HepG2 (cell line): ENCODE data around the gene PASD1. TPM values are rescaled to one million over a fixed set of nuclear protein-coding genes. Genes with fewer than 3 reads are reported as not detected.

Experiments
- ATAC-seq: fragments of 200-7000 bp; cut with Tn5 transposase; 3 replicates; pipeline ENCODE4 v1.9.1; 2020; ENCODE audit warnings: mild to moderate bottlenecking, moderate library complexity
- BruUV-seq: library from RNA; stranded (reverse); fragments of 400-500 nt; replicated peaks from 2 replicates; lab custom pipeline; 2021; lab: Mats Ljungman, UMichigan
- CTCF ChIA-PET: fragments of 300-600 bp; formaldehyde crosslinking; extraction: SDS; loops from one replicate; lab custom pipeline; 2021; ENCODE audit warnings: low total read pairs, inconsistent platforms, low intra/inter-chr PET ratio; lab: Yijun Ruan, JAX
- POLR2A ChIA-PET: fragments of 350-600 bp; sonication (Branson Sonifier 250); formaldehyde crosslinking; loops from one replicate; lab custom pipeline; 2020; ENCODE audit warnings: antibody characterized with exemption, inconsistent platforms; lab: Yijun Ruan, JAX
- DNase-seq: peaks from one replicate; pipeline ENCODE4 v3.0.0-alpha.2; 2015; ENCODE audit warnings: low spot score
- FAIRE-seq: peaks from 3 replicates; lab custom pipeline; 2011; peaks lifted over from hg19 to GRCh38; lab: Jason Lieb, UNC
- H2AFZ ChIP-seq: one replicate; pipeline ENCODE4 v1.6.1; 2011; ENCODE audit warnings: low read length, inconsistent platforms
- H3K27ac ChIP-seq: fragments of 300-600 bp; 3 replicates; pipeline ENCODE4 v1.8.0; 2011; ENCODE audit warnings: mixed run types, mild to moderate bottlenecking, mixed read lengths, low read length, inconsistent platforms; ENCODE audit not compliant: insufficient read depth; ENCODE audit errors: extremely low read length
- H3K27me3 ChIP-seq, 2 experiments: fragments of 200-600 bp in 1 of 2; 2 replicates in 1 of 2; 3 replicates in 1 of 2; pipeline versions ENCODE4 v1.6.0 to v1.8.0; 2011; ENCODE audit warnings: low read length in 2 of 2, mild to moderate bottlenecking in 2 of 2, moderate library complexity in 2 of 2, inconsistent platforms in 1 of 2; ENCODE audit not compliant: insufficient read depth in 2 of 2, control insufficient read depth in 1 of 2
- H3K36me3 ChIP-seq, 2 experiments: fragments of 200-600 bp in 1 of 2; replicated peaks in 1 of 2; 2 replicates in 1 of 2; 3 replicates in 1 of 2; pipeline versions ENCODE4 v1.5.1 to v1.8.0; 2011; ENCODE audit warnings: low read length in 2 of 2, inconsistent platforms in 1 of 2; ENCODE audit not compliant: insufficient read depth in 2 of 2, control insufficient read depth in 1 of 2
- H3K4me1 ChIP-seq: 2 replicates; pipeline ENCODE4 v1.5.1; 2012; ENCODE audit warnings: low read length, inconsistent platforms; ENCODE audit not compliant: insufficient read depth
- H3K4me2 ChIP-seq: 2 replicates; pipeline ENCODE4 v1.6.0; 2011; ENCODE audit warnings: low read depth, low read length, inconsistent platforms
- H3K4me3 ChIP-seq, 3 experiments: fragments of 200-600 bp in 1 of 3; sonication (generic), shearing (Covaris generic) in 1 of 3; replicated peaks in 1 of 3; 2 replicates each; pipeline ENCODE4 v1.5.1; 2011 to 2016; ENCODE audit warnings: low read length in 3 of 3, inconsistent platforms in 2 of 3, low read depth in 2 of 3, mild to moderate bottlenecking in 2 of 3, control low read depth in 1 of 3, mixed read lengths in 1 of 3; ENCODE audit not compliant: insufficient read depth in 1 of 3
- H3K79me2 ChIP-seq: one replicate; pipeline ENCODE4 v1.6.1; 2011; ENCODE audit warnings: low read length, inconsistent platforms; ENCODE audit not compliant: insufficient read depth
- H3K9ac ChIP-seq: 2 replicates; pipeline ENCODE4 v1.6.0; 2011; ENCODE audit warnings: mild to moderate bottlenecking, low read depth, low read length, inconsistent platforms; ENCODE audit not compliant: insufficient read depth
- H3K9me3 ChIP-seq: 2 replicates; pipeline ENCODE4 v1.5.1; 2012; ENCODE audit warnings: mild to moderate bottlenecking, low read length
- H4K20me1 ChIP-seq: 2 replicates; pipeline ENCODE4 v1.6.0; 2011; ENCODE audit warnings: inconsistent platforms, mild to moderate bottlenecking, low read length, moderate library complexity; ENCODE audit not compliant: insufficient read depth
- AGO2 ChIP-seq: fragments of 200-400 bp; formaldehyde crosslinking; optimal IDR thresholded peaks from 2 replicates; pipeline ENCODE3; 2017; ENCODE audit warnings: mild to moderate bottlenecking, low read depth, low read length, moderate library complexity
- FOXK2 ChIP-seq: fragments of 450-650 bp; IDR thresholded peaks from 2 replicates; pipeline ENCODE4 v1.6.1; 2016
- POLR2AphosphoS5 ChIP-seq: IDR thresholded peaks from 2 replicates; pipeline ENCODE4 v1.6.1; 2012; ENCODE audit warnings: low read depth, low read length
- TGIF2 ChIP-seq: IDR thresholded peaks from 2 replicates; pipeline ENCODE4 v1.6.1; 2016; ENCODE audit warnings: control low read depth, missing compliant biosample characterization
- YEATS4 ChIP-seq: sonication (generic); formaldehyde crosslinking; IDR thresholded peaks from 2 replicates; pipeline ENCODE4 v1.4.0; 2020; ENCODE audit warnings: missing genetic modification reagents, borderline replicate concordance
- ZBTB3 ChIP-seq: sonication (generic); formaldehyde crosslinking; IDR thresholded peaks from 2 replicates; pipeline ENCODE4 v1.4.0; 2020; ENCODE audit warnings: low read depth, mild to moderate bottlenecking, moderate library complexity, missing genetic modification reagents, borderline replicate concordance
- ZNF33A ChIP-seq: sonication (generic); formaldehyde crosslinking; IDR thresholded peaks from 2 replicates; pipeline ENCODE4 v1.5.1; 2020; ENCODE audit warnings: missing genetic modification reagents, mild to moderate bottlenecking, moderate library complexity, borderline replicate concordance
- ZNF577 ChIP-seq: sonication (generic); formaldehyde crosslinking; IDR thresholded peaks from 2 replicates; pipeline ENCODE4 v1.4.0; 2020; ENCODE audit warnings: mild to moderate bottlenecking, low read depth, missing genetic modification reagents, borderline replicate concordance
- ZNF761 ChIP-seq: sonication (generic); formaldehyde crosslinking; conservative IDR thresholded peaks from 2 replicates; pipeline ENCODE4 v1.4.0; 2020; ENCODE audit warnings: mild to moderate bottlenecking, missing genetic modification reagents
- WGBS: methylation state at CpG from one replicate; pipeline ENCODE4 v1.1.6; 2017; ENCODE audit warnings: low lambda C conversion rate; 5-methylcytosine and 5-hydroxymethylcytosine counted together
- in situ Hi-C: cut with HindIII; loops from 2 replicates; pipeline ENCODE4 v1.10.0; 2017; ENCODE audit warnings: low pct_unique_long_range_greater_than_20kb; ENCODE audit not compliant: extremely low pct_ligation_motif_present
- intact Hi-C: fragments of 100-400 bp; cut with micrococcal nuclease; formaldehyde crosslinking; loops from one replicate; pipeline ENCODE4 v1.10.0; 2022; ENCODE audit not compliant: unreplicated experiment
- polyA plus RNA-seq, 8 experiments: library from polyadenylated mRNA; depleted of rRNA in 3 of 8; stranded (reverse) in 7 of 8; unstranded in 1 of 8; fragments of >200 nt; fragmentation: Illumina TruSeq in 4 of 8; extraction: Trizol in 4 of 8; gene quantifications; 2 replicates each; pipeline versions ENCODE4 v1.2.1 to v1.2.3, GENCODE V29; 2011 to 2016; ENCODE audit warnings: low read depth in 4 of 8, missing spikeins in 1 of 8, mixed read lengths in 1 of 8; ENCODE audit not compliant: insufficient read depth in 1 of 8
- total RNA-seq, 5 experiments: library from RNA; depleted of rRNA; stranded (reverse); fragments of >200 nt; fragmentation: Illumina TruSeq; extraction: Trizol; gene quantifications; 2 replicates each; pipeline ENCODE4 v1.2.3, GENCODE V29; 2016; ENCODE audit warnings: low read depth in 1 of 5

Gene PASD1
- total and polyA plus RNA-seq, 2 of the 13 experiments (the other 11 are each of a cell fraction or from before 2014, with no cell fraction given) = not detected

DNA sequence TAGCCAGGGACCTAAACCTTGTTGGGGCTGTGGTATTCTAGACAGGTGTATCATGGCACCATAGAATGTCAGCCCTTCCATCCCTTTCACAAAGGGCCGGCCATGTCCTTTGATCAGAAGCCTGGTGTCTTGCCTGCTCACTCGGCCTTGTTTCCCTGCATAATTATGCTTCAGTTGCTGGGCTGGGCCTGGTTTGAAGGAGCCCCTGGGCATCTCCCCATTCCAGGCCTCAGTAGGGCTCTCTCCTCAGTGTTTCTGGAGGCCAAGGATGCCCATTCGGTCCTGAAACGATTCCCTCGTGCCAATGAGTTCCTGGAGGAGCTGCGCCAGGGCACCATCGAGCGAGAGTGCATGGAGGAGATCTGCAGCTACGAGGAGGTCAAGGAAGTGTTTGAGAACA is 136.3 kb downstream of the PASD1 start:
- intact Hi-C loops = no loop called here
- no peak for DNase-seq
- ATAC-seq = no peak
- Histone ChIP-seq H3K4me3 (no peak overlapping the region), H3K79me2 (no peaks in the 10 kb centered on the region), H3K27ac (no peak overlapping the region), H3K9ac (no peak overlapping the region), H3K36me3 (no peaks in the 10 kb centered on the region), H3K9me3 (no peaks in the 10 kb centered on the region), H3K4me1 (no peaks in the 10 kb centered on the region), H4K20me1 (no peaks in the 10 kb centered on the region), H3K4me2 (no peak overlapping the region), H3K27me3 (no peaks in the 10 kb centered on the region), H2AFZ (no peak overlapping the region)
- ChIA-PET POLR2A (no interaction called here), CTCF (no interaction called here)
- in situ Hi-C loops = loop anchor here (25.0 kb wide), 1 partner anchor 187 kb away; no protein-coding TSS in a partner anchor
- TF ChIP-seq ZNF33A (CRISPR knock-in tag) (no peak), ZBTB3 (CRISPR knock-in tag) (no peak), ZNF577 (CRISPR knock-in tag) (no peak), AGO2 (no peak), FOXK2 (no peak), TGIF2 (CRISPR knock-in tag) (no peak), ZNF761 (CRISPR knock-in tag) (no peak)
- WGBS = no CpG with 5 or more reads among the region's 9 CpGs
- FAIRE-seq = no peak
- no TSS peak for BruUV-seq

- POLR2A ChIA-PET = no interaction called here
Measured at GRCh38 chrX:151700581-151700980, 137.1 kb downstream of the PASD1 start.

More at GRCh38 chrX:151700581-151700980, 137.1 kb downstream of the PASD1 start:
- no peak for DNase-seq
- H3K4me3 ChIP-seq = no peak overlapping the region
- TF ChIP-seq POLR2AphosphoS5 (no peak), YEATS4 (CRISPR knock-in tag) (no peak)
- WGBS = no CpG with 5 or more reads among the region's 16 CpGs
- H3K9ac ChIP-seq = no peak overlapping the region
- H3K27ac ChIP-seq = no peak overlapping the region
- H3K36me3 ChIP-seq = no peaks in the 10 kb centered on the region
- ATAC-seq = no peak
- H2AFZ ChIP-seq = no peak overlapping the region
- in situ Hi-C loops (no loop called here), intact Hi-C loops (no loop called here)
- FAIRE-seq = no peak
- no peak overlapping the region for H3K4me2 ChIP-seq
- H3K4me1 ChIP-seq = no peaks in the 10 kb centered on the region
- no peaks in the 10 kb centered on the region for H3K27me3 ChIP-seq
- H4K20me1 ChIP-seq = no peaks in the 10 kb centered on the region
- H3K79me2 ChIP-seq = no peaks in the 10 kb centered on the region
- H3K9me3 ChIP-seq = no peaks in the 10 kb centered on the region
- CTCF ChIA-PET = no interaction called here
- BruUV-seq = no TSS peak
